ENCODE measurements around the gene DNAH11.

GRCh38 chr7:21945454-21946221 lies 402.8 kb downstream of the DNAH11 start, which contains the start of gene CDCA7L:
- peak; percentile 95 for TF ChIP-seq L3MBTL2 (conservative IDR thresholded peaks at IDR 0.05)
- TF ChIP-seq, protein P1, sequence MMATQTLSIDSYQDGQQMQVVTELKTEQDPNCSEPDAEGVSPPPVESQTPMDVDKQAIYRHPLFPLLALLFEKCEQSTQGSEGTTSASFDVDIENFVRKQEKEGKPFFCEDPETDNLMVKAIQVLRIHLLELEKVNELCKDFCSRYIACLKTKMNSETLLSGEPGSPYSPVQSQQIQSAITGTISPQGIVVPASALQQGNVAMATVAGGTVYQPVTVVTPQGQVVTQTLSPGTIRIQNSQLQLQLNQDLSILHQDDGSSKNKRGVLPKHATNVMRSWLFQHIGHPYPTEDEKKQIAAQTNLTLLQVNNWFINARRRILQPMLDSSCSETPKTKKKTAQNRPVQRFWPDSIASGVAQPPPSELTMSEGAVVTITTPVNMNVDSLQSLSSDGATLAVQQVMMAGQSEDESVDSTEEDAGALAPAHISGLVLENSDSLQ (IDR thresholded peaks at IDR 0.05): no peak
- TF ChIP-seq ZNF384 (IDR thresholded peaks at IDR 0.05): no peak
- no peak for TF ChIP-seq SP1 (IDR thresholded peaks at IDR 0.05)
- TF ChIP-seq TARDBP (IDR thresholded peaks at IDR 0.05): no peak
- no peak for TF ChIP-seq NFRKB (IDR thresholded peaks at IDR 0.05)
- peak; percentile 66; the same call in 1 of the 2 replicates for TF ChIP-seq CTBP1 (IDR thresholded peaks at IDR 0.05; ENCODE audit: borderline replicate concordance)
- peak; percentile 94 for TF ChIP-seq FOXM1 (IDR thresholded peaks at IDR 0.05; ENCODE audit: borderline replicate concordance)
